Activated T-cell treated with anti-CD3 and anti-CD28 coated beads for 24 hours (primary cell): ENCODE results near the gene TMEM87B.
"Not testable (repeated sequence)": the region's sequence is repeated elsewhere in the genome, so short reads cannot be mapped to it uniquely, and the experiment has no call there.

Source experiments
- DNase-seq: peaks from one replicate; pipeline ENCODE4 v3.0.0-alpha.2; 2020; ENCODE audit warnings: low read depth

The TMEM87B gene

DNA sequence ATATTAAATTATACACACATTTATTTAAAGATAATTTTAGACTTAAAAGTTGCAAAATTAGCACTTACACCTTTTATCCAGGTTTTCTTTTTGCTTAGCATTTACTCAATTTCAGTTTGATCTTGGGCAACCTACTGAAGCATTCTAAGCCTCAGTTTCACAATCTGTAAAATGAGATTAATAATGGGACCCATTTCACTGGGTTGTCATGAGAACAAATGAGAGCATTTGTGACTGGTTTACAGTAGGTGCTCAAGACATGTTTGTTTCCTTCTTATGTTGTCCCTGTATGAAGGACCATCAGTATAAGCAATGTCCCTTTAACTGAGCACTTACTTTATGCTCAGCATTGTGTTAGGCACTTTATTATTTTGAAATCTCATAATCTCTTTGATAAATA, 78.3 kb downstream of the TMEM87B start:
- DNase-seq: no peak

DNA sequence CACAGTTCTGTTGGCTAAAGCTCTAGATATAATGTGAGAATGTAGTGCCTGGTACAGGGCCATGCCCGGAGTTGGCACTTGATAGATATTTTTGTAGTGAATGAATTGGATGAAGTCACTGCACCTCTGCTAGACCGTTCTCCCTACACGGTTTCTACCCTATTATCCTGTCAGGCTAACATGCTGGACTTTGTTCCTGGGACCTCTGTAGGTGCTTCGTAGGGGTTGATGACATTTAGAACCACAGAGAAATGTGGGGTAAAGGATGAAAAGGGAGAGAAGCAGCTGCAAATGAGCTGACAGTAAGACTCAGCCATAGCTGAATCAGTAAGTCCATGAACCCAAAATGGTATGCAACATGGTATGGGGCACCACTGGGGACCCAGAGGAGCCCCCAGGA, 79.1 kb downstream of the TMEM87B start:
- DNase-seq: no peak

DNA sequence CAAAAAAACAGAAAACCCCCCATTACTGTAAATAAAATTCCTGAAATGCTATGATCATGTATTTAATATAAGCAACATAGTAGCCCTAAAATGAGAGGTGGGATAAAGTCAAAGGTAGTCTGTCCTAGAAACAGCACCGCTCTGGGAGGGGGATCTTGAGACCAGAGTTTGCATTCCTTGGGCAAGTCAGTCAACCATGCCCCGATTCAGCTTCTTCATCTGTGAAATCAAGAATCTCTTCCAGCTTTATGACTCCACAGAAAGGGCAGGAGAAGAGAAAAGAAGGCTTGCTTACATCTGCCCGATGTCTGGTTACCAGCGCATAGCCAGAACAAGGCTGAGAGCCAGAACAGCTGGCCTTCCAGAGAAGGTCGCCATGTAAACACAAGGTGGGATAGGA, 81.0 kb downstream of the TMEM87B start:
- DNase-seq: no peak

DNA sequence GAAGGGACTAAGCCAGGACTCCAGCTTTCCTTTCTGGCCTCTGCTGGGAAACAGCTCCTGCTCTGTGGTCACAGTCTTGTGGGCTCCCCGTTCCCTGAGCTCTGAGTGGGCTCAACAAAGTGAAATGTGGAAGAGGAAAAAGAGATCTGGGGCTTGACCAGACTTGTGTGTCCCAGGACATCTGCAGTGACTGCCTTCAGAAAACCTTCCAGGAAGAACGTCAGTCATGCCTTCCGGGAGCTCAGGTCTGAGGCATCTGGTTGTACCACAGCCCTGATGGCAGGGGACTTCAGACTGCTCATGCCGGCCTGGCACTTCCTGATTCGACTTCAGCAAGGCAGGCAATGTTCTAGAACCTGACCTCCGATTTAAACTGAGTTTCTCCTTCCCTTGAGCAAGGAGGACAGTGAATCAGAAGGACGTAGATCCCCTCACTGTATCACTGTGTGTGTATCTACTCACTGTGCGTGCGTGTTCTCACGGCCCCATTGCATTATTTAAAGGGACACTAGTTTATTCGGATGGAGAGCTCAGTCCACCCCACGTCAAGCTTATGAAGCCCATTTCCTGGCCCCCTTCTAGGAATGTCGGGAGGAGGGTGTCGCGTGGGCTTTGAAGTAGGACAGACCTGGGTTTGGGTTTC, 82.6 kb downstream of the TMEM87B start:
- no peak for DNase-seq

DNA sequence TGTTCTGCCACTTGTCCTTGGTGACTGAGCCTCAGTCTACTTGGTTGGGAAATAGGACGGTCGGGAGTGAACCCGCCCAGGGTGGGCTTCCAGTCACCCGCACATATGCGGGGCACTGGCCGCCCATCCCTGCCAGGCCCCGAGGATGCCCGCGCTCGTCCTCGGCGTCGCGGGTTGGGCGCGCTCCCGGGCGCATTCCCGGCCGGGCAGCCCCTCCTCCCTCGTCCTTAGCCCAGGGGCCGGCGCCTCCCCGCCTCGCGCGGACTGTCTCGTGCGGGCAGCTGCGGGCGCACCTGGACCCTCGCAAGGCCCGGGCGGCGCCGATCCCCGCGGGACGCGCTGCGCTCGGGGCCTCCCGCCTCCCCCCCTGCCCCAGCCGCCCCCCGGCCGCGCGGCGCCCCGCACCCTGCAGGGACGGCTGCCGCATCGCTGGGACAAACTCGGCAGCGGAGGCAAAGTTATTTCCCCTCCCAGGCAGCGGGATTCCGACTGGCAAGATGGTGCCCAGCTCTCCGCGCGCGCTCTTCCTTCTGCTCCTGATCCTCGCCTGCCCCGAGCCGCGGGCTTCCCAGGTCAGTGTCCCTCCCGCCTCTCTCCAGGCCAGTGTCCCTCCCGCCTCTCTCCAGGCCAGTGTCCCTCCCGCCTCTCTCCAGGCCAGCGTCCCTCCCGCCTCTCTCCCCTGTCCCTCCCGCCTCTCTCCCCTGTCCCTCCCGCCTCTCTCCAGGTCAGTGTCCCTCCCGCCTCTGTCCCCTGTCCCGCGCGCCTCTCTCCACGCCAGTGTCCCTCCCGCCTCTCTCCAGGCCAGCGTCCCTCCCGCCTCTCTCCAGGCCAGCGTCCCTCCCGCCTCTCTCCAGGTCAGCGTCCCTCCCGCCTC, 83.3 kb downstream of the TMEM87B start, which contains the start of gene FBLN7:
FBLN7 (plus strand) TSS at position 227 of the 874 bp plus-strand sequence; CDS start at position 498, 271 bp downstream.
- no peak for DNase-seq

DNA sequence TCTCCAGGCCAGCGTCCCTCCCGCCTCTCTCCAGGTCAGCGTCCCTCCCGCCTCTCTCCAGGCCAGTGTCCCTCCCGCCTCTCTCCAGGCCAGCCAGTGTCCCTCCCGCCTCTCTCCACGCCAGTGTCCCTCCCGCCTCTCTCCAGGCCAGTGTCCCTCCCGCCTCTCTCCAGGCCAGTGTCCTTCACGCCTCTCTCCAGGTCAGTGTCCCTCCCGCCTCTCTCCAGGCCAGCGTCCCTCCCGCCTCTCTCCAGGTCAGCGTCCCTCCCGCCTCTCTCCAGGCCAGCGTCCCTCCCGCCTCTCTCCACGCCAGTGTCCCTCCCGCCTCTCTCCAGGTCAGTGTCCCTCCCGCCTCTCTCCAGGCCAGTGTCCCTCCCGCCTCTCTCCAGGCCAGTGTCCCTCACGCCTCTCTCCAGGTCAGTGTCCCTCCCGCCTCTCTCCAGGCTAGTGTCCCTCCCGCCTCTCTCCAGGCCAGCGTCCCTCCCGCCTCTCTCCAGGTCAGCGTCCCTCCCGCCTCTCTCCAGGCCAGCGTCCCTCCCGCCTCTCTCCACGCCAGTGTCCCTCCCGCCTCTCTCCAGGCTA, 84.1 kb downstream of the TMEM87B start:
- not testable (repeated sequence) for DNase-seq

DNA sequence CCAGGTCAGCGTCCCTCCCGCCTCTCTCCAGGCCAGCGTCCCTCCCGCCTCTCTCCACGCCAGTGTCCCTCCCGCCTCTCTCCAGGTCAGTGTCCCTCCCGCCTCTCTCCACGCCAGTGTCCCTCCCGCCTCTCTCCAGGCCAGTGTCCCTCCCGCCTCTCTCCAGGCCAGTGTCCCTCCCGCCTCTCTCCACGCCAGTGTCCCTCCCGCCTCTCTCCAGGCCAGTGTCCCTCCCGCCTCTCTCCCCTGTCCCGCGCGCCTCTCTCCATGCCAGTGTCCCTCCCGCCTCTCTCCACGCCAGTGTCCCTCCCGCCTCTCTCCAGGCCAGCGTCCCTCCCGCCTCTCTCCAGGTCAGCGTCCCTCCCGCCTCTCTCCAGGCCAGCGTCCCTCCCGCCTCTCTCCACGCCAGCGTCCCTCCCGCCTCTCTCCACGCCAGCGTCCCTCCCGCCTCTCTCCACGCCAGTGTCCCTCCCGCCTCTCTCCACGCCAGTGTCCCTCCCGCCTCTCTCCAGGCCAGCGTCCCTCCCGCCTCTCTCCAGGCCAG, 84.7 kb downstream of the TMEM87B start:
- not testable (repeated sequence) for DNase-seq

DNA sequence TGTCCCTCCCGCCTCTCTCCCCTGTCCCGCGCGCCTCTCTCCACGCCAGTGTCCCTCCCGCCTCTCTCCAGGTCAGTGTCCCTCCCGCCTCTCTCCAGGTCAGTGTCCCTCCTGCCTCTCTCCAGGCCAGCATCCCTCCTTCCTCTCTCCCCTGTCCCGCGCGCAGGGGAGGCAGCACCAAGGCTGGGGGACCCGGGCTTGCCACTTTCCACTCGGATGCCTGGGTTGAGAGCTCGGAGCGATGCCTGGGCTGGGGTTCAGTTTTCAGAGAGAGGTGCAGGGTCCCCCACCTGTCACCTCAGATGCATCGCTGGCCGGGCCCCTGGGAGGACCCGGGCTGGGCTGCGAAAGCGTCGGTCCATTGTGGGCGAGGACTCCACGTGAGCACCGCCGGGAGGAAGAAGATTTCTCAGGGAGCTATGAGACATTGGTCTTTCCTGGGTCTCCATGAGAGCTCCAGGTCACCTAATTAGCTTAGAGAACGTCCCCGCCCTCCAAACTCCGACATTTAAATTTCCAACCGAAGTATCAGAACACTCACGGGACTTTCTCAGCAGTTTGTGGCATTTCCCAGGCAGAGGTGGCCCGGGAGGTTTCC, 85.2 kb downstream of the TMEM87B start:
- no peak for DNase-seq

DNA sequence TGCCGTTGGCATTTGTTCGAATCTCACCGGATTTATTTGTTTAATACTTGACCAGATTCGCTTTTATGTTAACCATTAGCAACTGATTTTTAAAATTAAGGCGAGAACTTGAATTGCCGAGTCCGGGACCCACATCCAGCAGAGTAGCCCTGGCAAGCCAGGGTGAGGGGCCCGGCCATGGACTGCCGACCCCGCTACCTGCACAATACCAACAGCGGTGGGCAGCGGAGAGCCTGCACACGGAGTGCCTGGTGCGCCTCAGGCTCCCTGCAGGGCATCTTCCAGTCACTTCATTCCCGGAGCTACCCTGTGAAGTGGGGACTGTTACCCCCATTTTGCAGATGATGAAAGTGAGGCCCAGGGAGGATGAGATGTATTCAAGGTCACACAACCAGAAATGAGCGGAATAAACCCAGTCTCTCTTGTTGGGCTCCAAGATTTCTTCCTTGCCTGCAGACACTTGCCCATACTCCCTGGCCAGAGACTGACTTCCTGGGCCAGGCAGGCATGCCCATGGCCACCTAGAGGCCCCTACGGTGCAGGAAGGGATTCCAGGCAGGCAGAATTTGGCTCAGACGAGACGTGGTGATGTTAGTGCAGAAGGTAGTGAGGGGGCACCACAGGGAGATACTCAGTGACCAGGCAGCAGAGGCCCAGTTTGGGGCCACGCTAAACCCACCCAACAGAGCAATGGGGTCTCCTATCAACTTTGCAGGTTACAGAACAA, 86.0 kb downstream of the TMEM87B start:
- no peak for DNase-seq

DNA sequence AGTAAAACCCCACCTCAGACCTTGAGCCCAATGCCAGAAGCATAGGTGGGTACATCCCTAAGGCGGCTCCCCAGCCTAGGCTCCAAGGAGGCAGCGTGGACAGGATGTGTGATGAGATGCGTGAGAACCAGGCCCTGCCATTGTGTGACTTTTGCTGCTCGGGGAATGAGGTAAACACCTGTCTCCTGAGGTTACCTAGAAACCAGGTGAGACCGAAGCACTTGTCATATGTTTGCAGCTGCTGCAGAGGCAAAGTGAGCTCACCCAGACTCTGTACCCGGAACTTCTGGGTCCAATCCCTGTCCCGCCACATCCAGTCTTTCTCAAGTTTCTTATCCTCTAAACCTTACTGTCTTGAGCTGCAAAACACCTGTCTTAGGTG, 86.5 kb downstream of the TMEM87B start:
- DNase-seq: no peak

DNA sequence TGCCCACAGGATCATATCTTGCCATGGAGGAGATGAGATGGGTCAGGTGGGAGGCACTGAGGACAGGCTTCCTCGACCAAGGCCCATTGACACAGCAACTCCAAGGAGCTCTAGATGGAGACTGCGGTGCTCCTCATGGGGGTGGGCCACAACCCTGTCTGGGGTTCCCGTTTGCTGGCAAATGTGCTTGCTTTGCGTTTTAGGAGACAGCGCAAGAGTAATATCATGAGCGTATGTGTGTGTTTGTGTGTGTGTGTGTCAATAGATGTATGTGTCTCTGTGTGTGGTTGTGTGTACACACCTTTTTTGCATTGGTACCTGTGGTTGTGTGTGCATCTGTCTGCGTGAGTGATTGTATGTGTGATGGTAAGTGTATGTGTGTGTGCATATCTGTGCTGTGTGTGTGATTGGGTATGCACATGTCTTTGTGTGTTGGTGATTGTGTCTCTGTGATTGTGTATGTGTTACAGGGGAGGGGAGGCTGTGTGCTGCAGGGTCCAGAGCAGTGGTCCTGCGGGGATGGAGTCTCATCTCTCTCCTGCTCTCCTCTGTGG, 87.5 kb downstream of the TMEM87B start:
- DNase-seq: no peak

DNA sequence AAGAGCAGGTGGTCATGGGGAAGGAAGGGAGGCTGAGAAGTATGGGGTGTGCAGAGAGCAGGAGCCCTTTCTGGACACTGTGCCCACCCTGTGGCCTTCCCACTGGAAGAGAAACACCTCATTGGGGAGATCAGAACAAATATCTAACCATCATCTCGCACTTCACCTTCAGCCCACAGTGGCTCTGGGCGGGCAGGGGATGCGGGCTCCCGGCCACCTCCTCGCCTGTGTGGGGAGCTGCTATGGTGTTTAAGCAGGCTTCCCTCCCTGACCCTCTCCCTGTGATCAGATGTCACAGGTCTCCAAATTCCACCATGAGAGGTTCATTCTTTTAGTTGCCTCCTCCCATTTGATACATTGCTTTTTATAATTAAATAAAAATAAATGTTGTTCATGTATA, 88.1 kb downstream of the TMEM87B start:
- no peak for DNase-seq

DNA sequence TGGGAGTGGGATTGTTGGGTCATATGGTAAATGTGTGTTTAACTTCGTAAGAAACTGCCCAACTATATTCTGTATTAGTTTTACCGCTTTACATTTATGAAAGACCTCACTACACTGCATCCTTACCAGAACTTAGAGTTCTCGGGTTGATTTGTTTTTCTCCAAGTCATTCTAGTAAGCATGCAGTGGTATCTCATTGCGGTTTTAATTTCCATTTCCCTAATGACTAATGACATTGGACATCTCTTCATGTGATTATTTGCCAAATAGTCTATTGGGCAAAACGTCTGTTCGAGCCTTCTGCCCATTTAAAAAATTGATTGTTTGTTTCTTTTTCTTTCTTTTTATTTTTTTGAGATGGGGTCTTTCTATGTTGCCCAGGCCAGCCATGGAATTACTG, 89.9 kb downstream of the TMEM87B start:
- DNase-seq: no peak

DNA sequence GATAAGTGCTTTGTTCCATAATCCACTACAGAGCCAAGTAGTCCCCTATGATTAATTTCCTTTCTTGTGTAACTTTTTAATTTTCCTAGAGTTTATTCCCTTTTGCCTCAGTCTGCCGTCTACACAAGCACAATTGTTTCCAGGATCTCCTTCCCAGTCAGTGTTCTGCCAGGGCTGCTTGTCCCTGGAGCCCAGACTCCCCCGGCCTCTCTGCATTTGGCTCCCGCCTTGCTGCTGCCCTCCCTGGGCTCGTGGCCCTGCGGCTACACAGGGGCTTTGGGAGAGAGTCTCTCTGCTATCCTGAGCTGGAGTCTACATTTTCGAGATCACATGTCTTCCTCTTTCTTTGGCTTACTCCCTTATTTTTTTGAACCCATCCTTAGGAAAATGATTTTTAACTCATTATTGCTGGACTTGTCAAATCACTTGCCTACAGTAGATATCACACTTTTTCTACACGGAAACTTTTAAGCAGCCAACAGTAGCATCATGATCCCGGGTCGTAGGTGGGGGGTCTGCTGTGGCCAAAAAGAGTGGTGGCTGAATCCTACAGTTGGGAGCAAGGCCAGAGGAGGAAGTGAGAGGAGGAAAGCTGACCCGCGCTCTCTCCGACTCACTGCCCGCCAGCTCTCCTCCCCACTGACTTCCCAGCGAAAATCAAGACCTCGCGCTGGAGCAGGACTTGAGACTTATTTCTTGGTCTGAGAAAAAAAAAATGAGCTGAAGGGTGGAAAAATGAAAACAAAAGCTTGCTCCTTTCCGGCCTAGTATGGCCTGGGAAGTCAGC, 92.5 kb downstream of the TMEM87B start:
- DNase-seq: no peak

DNA sequence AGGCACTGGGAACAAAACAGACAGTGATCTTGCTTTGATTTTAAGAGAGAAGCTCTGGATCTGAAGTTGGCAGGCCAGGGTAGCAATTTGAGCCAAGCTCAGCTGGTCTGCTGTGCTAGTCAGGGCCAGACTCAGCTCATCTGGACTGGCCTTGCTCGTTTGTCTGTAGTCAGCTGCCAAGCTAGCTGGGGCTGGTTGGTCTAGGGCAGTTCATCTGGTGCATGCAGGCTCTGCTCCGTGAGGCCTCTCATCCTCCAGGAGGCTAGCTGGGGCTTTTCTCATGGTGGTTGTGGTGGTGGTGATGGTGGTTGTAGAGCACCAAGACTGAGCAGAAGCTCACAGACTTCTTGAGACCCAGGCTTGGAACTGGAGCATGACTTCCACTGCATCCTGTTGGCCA, 93.4 kb downstream of the TMEM87B start:
- no peak for DNase-seq

DNA sequence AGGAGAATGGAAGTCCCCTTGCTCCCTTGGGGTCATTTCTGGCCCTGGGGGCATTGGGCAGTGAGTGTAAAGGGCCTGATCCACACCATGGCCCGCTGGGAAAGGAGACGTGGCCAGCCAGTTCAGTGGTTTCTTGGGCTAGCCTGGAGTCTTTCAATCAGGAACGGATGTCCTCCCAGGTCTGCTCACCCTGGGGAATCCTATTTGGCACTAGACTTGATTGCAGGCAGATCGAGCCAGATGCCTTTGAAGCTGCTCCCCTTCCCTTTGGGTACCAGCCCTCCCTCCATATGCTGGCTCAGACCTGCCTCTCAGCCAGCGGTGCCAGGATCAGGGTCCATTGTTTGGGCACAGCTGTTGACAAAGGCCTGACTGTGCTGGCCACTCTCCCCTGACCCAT, 94.1 kb downstream of the TMEM87B start:
- no peak for DNase-seq

DNA sequence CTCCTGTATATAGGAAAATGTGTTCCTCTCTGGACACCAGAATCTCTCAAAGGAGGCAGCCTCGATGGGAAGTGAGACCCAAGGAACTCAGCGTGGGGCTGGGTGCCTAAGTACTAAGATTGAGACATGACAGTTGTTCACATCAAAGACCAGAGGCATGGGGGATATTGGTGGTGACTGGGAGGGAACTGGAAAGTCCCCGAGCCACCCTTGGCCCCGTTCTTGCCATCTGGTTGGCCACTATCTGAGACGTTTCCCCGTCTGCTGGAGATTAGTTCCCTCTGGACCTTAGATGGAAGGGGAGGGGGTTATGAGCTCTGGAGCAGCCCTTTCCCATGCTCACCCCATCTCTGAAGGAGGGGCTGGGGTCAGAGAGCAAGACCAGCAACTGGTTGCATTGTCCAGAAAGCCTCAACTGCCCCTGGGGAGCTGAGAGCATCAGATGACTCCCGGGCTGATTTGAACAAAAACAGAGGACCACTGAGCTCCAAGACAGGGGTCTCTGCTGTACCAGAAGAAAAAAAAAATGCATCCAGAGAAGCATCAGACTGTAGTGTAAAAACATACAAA, 94.9 kb downstream of the TMEM87B start:
- DNase-seq: no peak

DNA sequence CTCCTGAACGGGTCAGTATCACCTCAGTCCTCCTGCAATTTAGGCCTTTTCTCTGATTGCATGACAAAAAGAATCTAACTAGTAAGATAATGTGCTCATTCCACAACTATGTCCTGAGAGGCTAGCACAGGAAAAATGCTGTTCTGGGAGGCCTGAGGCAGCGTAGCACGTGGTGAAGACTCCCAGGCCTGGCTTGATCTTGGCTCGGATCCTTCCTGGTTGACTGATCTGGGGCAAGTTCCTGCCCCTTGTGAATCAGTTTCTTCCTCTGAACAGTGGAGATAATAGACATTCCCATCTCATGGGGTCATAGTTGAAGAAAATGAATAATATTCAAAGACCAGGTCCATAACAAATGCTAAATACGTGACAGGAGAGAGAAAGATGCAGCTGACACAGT, 95.4 kb downstream of the TMEM87B start:
- no peak for DNase-seq

DNA sequence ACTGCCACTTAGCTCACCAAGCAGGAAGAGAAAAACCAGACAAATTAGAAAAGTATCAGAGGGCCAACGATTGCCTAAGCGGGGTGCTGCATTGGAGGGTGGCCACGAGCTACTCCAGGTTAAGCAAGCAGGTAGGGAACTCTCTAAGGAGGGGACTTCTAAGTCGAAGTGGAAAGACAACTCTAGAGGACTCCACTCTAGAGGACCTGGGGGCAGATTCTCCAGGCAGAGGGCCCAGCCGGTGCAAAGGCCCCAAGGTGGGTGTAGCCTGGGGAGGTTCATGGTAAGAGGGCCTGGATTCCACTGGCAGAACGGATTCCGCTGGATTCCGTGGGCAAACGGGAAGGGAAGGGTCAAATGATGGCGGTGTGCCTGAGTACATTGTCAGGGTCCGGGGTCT, 95.8 kb downstream of the TMEM87B start:
- DNase-seq: no peak

DNA sequence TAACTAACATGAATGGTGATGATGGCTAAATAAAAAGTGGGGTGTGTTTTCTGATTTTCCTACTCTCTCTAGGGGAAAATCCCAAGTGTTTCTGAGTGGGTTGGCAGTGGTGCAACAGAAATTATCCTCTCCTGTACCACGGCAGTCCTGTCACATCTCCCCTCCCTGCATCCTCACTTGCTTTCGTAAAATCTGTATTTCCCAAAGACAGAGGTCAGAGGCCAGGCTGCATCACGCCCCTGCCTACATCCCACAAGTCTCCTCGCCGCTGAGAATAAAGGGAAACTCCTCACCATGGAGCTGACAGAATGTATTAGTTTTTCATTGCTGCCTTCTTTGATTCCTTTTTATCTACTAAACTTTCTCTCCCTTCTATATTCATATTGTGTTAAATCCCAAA, 96.2 kb downstream of the TMEM87B start:
- DNase-seq: no peak
